HG03439 (cell line): ENCODE measurements around the gene NMRK2.
"Not testable (repeated sequence)": the region's sequence is repeated elsewhere in the genome, so short reads cannot be mapped to it uniquely, and the experiment has no call there.

Experiments used
- ATAC-seq: cut with Tn5 transposase; IDR thresholded peaks from one replicate; pipeline ENCODE4 v1.9.1; 2021; ENCODE audit warnings: mild to moderate bottlenecking, moderate library complexity; ENCODE audit not compliant: unreplicated experiment

NMRK2 gene, protein sequence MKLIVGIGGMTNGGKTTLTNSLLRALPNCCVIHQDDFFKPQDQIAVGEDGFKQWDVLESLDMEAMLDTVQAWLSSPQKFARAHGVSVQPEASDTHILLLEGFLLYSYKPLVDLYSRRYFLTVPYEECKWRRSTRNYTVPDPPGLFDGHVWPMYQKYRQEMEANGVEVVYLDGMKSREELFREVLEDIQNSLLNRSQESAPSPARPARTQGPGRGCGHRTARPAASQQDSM

GRCh38 chr19:3932931-3933810, at the start of gene NMRK2:
Gene NMRK2, plus strand, starts transcription at chr19:3933069. Its CDS starts 603 bp downstream, at chr19:3933672.
- ATAC-seq, result no peak

- ATAC-seq, result no peak
These were observed 42.3 kb upstream of the NMRK2 start for GRCh38 chr19:3890591-3890990.

- ATAC-seq, result no peak
These were observed 39.2 kb upstream of the NMRK2 start for GRCh38 chr19:3893509-3894179.

- ATAC-seq, result not testable (repeated sequence)
These were observed 37.9 kb upstream of the NMRK2 start for GRCh38 chr19:3894959-3895358.

- no peak for ATAC-seq
These were observed 37.1 kb upstream of the NMRK2 start for GRCh38 chr19:3895788-3896187.

- ATAC-seq, result no peak
These were observed 34.9 kb upstream of the NMRK2 start for GRCh38 chr19:3897936-3898335.

GRCh38 chr19:3898426-3898825, 34.4 kb upstream of the NMRK2 start:
- no peak for ATAC-seq

- ATAC-seq, result no peak
These were observed 33.2 kb upstream of the NMRK2 start for GRCh38 chr19:3899531-3900294.

- ATAC-seq, result no peak
These were observed 30.4 kb upstream of the NMRK2 start for GRCh38 chr19:3902317-3902973.

DNA sequence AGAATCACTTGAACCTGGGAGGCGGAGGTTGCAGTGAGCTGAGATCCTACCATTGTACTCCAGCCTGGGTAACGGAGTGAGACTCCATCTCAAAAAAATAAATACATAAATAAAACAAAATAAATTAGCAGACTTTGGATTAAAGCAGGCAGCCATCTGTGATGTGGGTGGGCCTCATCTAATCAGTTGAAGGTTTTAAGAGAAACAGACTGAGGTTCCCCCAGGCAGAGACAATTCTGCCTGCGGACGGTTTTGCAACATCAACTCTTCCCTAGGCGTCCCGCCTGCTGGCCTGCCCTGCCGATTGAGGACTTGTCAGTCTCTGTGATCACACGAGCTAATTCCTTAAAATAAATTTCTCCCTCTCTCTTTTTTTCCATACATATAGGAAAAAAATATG, 28.6 kb upstream of the NMRK2 start:
- ATAC-seq, result no peak

- no peak for ATAC-seq
These were observed 25.1 kb upstream of the NMRK2 start for GRCh38 chr19:3907626-3908265.

DNA sequence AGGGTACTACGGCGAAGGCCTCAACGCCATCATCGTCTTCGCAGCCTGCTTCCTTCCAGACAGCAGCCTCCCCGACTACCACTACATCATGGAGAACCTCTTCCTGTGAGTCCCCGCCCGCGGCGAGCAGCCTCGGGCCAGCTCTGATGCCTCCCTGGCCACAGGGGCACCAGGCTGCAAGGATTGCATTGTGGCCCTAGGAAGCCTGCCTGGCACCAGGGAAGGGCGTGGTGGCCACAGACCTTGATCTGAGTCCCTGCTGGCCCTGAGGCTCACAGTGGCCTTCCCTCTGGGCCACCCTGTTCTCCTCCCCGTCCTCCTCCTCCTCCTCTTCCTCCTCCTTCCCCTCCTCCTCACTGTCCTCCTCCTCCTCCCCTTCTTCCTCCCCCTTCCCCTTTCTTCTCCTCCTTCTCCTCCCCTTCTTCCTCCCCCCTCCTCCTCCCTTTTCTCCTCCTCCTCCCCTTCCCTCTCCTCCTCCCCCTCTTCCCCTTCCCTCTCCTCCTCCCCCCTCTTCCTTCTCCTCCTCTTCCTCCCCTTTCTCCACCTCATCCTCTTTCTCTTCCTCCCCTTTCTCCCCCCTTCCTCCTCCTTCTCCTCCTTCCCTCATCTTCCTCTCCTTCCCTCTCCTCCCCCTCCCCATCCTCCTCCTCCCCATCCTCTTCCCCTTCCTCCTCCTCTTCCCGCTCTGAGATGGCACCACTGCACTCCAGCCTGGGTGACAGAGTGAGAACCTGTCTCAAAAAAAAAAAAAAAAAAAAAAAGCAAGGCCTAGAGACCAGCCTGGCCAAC, 24.4 kb upstream of the NMRK2 start:
- ATAC-seq, result no peak

DNA sequence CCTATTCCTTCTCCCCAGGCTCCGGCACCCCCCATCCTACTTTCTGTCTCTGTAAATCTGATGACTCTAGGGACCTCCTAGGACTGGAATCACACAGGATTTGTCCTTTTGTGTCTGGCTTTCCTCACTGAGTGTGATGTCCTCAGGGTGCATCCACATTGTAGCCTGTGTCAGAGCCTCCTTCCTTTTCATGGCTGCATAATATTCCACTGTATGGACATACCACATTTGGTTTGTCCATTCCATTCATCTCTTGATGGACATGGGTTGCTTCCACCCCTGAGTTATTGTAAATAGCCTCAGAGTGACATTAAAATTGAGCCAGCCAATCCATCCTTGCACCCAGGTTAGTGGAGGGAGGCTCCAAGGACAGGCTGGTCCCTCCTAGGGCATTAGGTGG, 22.8 kb upstream of the NMRK2 start:
- ATAC-seq, result no peak

DNA sequence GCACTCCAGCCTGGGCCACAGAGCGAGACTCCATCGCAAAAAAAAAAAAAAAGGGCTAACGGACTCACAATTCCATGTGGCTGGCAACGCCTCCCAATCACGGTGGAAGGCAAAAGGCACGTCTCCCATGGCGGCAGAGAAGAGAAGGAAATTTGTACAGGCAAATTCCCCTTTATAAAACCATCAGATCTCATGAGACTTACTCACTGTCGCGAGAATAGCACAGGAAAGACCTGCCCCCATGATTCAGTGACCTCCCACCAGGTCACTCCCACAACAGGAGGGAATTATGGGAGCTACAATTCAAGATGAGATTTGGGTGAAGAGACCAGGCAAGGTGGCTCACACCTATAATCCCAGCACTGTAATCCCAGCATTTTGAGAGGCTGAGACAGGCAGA, 18.7 kb upstream of the NMRK2 start:
- ATAC-seq, result no peak

- ATAC-seq, result no peak
These were observed 16.8 kb upstream of the NMRK2 start for GRCh38 chr19:3916033-3916432.

DNA sequence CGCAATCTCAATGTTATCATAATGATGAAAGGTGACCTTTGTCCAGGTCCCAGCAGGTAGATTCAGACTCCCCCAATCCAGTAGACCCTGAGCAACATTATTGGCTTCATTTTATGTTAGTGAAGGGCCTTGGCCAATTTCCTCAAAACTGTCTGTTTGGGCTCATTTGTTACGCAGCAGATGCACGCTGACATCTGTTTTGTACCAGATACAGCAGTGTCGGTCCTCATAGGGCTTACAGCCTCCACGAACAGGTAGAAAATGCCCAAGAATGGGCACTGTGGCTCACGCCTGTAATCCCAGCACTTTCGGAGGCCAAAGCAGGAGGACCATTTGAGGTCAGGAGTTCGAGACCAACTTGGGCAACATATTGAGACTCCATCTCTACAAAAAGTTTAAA, 13.1 kb upstream of the NMRK2 start:
- ATAC-seq, result no peak

DNA sequence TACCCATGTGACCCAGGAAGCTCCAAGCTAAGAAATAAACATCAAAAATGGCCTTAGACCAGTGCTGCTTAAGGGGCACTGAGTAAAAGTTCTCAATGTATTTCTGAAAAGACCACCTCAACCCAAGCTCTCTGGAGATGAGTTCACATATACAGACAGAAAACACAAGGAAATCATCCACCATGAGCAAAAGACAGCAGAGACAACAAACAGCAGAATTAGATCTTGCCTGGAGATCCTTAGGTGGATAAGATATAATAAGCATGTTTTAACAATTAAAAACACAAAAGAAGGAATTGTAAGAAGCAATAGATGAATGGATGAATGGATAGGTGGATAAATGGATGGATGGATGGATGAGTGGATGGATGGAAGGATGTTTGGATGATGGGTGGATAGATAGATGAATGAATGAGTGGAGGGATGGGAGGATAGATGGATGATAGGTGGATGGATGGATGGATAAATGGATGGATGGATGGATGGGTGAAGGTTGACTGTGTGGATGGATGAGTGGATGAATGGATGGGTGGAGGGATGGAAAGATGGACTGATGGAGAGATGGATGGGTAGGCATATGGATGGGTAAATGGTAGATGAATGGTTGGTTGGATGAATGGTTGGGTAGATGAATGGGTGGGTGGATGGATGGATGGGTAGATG, 9.6 kb upstream of the NMRK2 start:
- ATAC-seq, result no peak

DNA sequence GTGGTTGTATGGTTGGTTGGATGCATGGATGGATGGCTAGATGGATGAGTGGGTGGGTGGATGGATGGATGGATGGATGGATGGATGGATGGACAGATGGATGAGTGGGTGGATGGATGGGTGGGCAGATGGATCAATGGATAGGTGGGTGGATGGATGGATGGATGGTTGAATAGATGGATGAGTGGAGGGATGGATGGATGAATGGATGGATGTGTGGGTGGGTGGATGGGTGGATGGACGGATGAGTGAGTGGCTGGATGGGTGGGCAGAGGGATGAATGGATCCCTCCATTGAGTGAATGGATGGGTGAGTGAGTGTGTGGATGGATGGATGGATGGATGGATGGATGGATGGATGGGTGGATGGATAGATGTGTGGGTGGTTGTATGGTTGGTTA, 9.0 kb upstream of the NMRK2 start:
- ATAC-seq, result no peak

- no peak for ATAC-seq
These were observed 1.8 kb upstream of the NMRK2 start for GRCh38 chr19:3931041-3931440.
